ENCODE measurements around the gene GAS6.
"Not testable (repeated sequence)": the region's sequence is repeated elsewhere in the genome, so short reads cannot be mapped to it uniquely, and the experiment has no call there.

Gene GAS6

DNA sequence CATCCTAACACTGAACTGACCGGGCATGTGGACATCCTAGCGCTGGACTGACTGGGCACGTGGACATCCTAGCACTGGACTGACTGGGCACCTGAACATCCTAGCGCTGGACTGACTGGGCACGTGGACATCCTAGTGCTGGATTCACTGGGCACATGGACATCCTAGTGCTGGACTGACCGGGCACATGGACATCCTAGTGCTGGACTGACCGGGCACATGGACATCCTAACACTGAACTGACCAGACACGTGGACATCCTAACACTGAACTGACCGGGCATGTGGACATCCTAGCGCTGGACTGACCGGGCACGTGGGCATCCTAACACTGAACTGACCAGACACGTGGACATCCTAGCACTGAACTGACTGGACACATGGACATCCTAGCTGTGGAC lies 73.9 kb downstream of the GAS6 start:
- H3K9me3 ChIP-seq (ENCODE audit: control insufficient read depth, insufficient read depth, low read depth, low read length); H3K4me3 ChIP-seq (ENCODE audit: low read depth, low read length); CTCF ChIA-PET; H3K4me1 ChIP-seq (ENCODE audit: control insufficient read depth, insufficient read depth, low read length); POLR2A ChIA-PET; H3K36me3 ChIP-seq (ENCODE audit: control insufficient read depth in 2 of 2, insufficient read depth in 1 of 2, low read length in 2 of 2); H3K27ac ChIP-seq (ENCODE audit: extremely low read depth, low read depth, low read length): not testable (repeated sequence)

DNA sequence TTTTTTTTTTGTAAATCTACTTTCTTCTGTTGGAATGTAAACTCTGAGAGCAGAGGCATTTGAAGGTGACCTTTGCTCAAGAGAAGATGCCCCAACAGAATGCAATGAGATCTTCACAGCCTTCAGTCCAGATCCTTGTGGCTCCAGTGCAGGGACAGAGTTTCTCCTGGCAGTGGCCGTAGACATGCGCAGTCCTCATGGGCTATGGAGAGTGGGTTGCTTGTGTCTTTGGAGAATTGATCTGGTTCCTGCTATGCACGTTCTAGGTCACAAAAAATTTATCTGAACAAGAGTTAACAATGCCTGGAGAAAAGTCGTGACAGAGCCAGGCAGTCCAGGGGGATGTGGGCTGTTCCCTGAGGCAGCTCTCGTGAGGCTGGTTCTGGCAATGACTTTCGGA lies 74.7 kb downstream of the GAS6 start:
- Histone ChIP-seq H3K36me3 (ENCODE audit: control insufficient read depth in 2 of 2, insufficient read depth in 1 of 2, low read length in 2 of 2) (no peaks in the 10 kb centered on the region), H3K4me3 (ENCODE audit: low read depth, low read length) (no peak overlapping the region), H3K27ac (ENCODE audit: extremely low read depth, low read depth, low read length) (no peak overlapping the region), H3K9me3 (ENCODE audit: control insufficient read depth, insufficient read depth, low read depth, low read length) (no peaks in the 10 kb centered on the region), H3K4me1 (ENCODE audit: control insufficient read depth, insufficient read depth, low read length) (no peaks in the 10 kb centered on the region)
- POLR2A ChIA-PET, result no interaction called here
- CTCF ChIA-PET, result no interaction called here
- TF ChIP-seq ZNF560 (tag by site-specific recombination; IDR thresholded peaks at IDR 0.05; ENCODE audit: borderline replicate concordance) (no peak), ZNF274 (IDR thresholded peaks at IDR 0.05; ENCODE audit: low read length) (no peak), ZNF274 (tag by site-specific recombination; IDR thresholded peaks at IDR 0.05; ENCODE audit: borderline replicate concordance) (no peak), ZFP3 (tag by site-specific recombination; IDR thresholded peaks at IDR 0.05; ENCODE audit: low read depth) (no peak), GLIS1 (tag by site-specific recombination; IDR thresholded peaks at IDR 0.05) (no peak), KLF9 (tag by site-specific recombination; IDR thresholded peaks at IDR 0.05; ENCODE audit: low read depth) (no peak), ZNF211 (tag by site-specific recombination; IDR thresholded peaks at IDR 0.05; ENCODE audit: low read depth) (no peak), ZNF654 (tag by site-specific recombination; IDR thresholded peaks at IDR 0.05; ENCODE audit: low read depth) (no peak)

DNA sequence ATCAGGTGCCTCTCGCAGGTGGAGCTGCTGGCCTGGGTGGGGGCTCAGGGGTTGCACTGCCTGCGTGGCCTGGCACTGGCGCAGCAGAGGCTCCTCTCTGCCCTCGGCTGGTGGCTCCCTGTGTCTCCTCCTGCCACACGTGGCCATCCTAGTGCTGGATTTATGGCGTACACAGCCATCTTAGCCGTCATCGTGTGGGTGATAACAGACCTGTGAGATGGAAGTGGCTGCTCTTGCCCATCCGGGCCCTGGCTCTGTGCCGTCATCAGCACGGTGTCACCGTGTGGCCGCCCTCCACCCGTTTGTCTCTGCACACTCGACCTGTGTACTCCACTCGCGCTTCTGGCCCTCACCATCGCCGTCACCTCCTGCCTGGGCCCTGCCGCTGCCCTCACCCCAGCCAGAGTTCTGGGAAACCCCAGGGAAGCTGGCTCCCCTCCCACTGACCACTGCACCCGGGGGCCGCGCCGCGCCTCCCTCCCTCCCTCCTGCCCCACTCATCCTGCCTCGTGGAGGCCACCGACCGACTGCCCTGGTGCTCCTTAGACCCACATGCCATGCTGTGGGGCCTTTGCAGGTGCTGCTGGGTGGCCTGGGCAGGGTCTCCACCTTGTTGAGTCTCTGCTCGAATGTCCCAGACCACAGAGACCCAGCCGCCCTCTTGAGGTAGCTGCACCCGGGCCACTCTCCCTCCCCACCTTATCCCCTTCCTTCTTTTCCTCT lies 75.3 kb downstream of the GAS6 start:
- H3K4me3 ChIP-seq (ENCODE audit: low read depth, low read length), result no peak overlapping the region
- no peaks in the 10 kb centered on the region for H3K4me1 ChIP-seq (ENCODE audit: control insufficient read depth, insufficient read depth, low read length)
- no peaks in the 10 kb centered on the region for H3K9me3 ChIP-seq (ENCODE audit: control insufficient read depth, insufficient read depth, low read depth, low read length)
- CTCF ChIA-PET, result no interaction called here
- H3K36me3 ChIP-seq (ENCODE audit: control insufficient read depth in 2 of 2, insufficient read depth in 1 of 2, low read length in 2 of 2), result no peaks in the 10 kb centered on the region
- POLR2A ChIA-PET, result no interaction called here
- TF ChIP-seq ZNF610 (tag by site-specific recombination; IDR thresholded peaks at IDR 0.05; ENCODE audit: borderline replicate concordance) (no peak), ZNF639 (tag by site-specific recombination; IDR thresholded peaks at IDR 0.05) (no peak), ZIC2 (tag by site-specific recombination; IDR thresholded peaks at IDR 0.05) (no peak), ZNF501 (tag by site-specific recombination; IDR thresholded peaks at IDR 0.05) (no peak), ZNF600 (tag by site-specific recombination; IDR thresholded peaks at IDR 0.05) (no peak), PRDM2 (tag by site-specific recombination; IDR thresholded peaks at IDR 0.05; ENCODE audit: borderline replicate concordance) (no peak), ZBTB21 (tag by site-specific recombination; IDR thresholded peaks at IDR 0.05) (no peak), ZFHX2 (tag by site-specific recombination; conservative IDR thresholded peaks at IDR 0.05) (no peak)
- no peak overlapping the region for H3K27ac ChIP-seq (ENCODE audit: extremely low read depth, low read depth, low read length)

All from HEK293 (cell line).